ENCODE data around the gene NACAD. TPM values are rescaled to one million over a fixed set of nuclear protein-coding genes. Genes with fewer than 3 reads are reported as not detected.

Gene NACAD
- total and polyA plus RNA-seq, 2 of the 4 experiments (the other 2 are of a cell fraction) = 0.54 to 2.2 TPM

DNA sequence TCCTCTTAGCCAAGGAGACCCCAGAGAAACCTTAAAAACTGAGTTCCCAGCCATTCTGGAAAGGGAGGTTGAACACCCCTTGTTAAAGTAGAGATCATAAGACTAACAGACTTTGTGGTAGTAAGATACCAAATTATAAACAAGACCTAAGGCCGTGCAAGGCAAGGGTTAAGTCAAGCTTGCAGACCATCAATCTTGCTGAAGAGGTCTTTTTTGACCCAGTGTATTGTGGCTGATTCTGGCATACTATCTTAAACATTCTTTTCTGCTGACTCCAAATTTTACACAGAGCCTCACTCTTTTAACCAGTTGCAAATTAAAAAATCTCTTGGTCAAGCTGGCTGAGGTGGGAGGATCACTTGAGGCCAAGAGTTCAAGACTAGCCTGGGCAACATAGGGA, 23.9 kb upstream of the NACAD start:
- H2AK9ac ChIP-seq (replicated peaks; ENCODE audit: low read depth, low read length, poor library complexity) = no peak overlapping the region
- intact Hi-C loops (cut with micrococcal nuclease) = loop anchor here (5.0 kb wide), 1 partner anchor 230 kb away; no protein-coding TSS in a partner anchor
- H3K23ac ChIP-seq (ENCODE audit: low read depth, low read length) = no peak overlapping the region
- no peak for ATAC-seq (ENCODE audit: low read depth)
- no peak overlapping the region for H3K4me3 ChIP-seq (ENCODE audit: insufficient read depth, low read depth, low read length)
- no peak overlapping the region for H3K18ac ChIP-seq (ENCODE audit: low read depth, low read length)
- H3K9ac ChIP-seq (ENCODE audit: low read depth, low read length) = no peak overlapping the region
- peaks cover 15% of the 10 kb centered on the region for H3K27me3 ChIP-seq (ENCODE audit: control insufficient read depth, insufficient read depth, low read length)
- H2AFZ ChIP-seq (replicated peaks; ENCODE audit: low read length, poor library complexity) = no peak overlapping the region
- no peak overlapping the region for H3K4me2 ChIP-seq (ENCODE audit: low read depth, low read length)
- H3K27ac ChIP-seq (ENCODE audit: insufficient read depth, low read length) = no peak overlapping the region
- peak overlapping the region; percentile 87 to 100; a peak in 3 of 4 replicates for H4K8ac ChIP-seq (ENCODE audit: low read depth in 2 of 2, low read length in 2 of 2)
- peak; percentile 71 for TF ChIP-seq MAFK (IDR thresholded peaks at IDR 0.05; ENCODE audit: low read depth, low read length)
- TF ChIP-seq NFE2L2 (IDR thresholded peaks at IDR 0.05; ENCODE audit: low read depth, low read length) = no peak
- TF ChIP-seq BHLHE40 (IDR thresholded peaks at IDR 0.05; ENCODE audit: low read depth, low read length) = no peak
- TF ChIP-seq, protein P1, sequence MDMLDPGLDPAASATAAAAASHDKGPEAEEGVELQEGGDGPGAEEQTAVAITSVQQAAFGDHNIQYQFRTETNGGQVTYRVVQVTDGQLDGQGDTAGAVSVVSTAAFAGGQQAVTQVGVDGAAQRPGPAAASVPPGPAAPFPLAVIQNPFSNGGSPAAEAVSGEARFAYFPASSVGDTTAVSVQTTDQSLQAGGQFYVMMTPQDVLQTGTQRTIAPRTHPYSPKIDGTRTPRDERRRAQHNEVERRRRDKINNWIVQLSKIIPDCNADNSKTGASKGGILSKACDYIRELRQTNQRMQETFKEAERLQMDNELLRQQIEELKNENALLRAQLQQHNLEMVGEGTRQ (IDR thresholded peaks at IDR 0.05; ENCODE audit: low read depth, low read length) = no peak
- H2AK5ac ChIP-seq (ENCODE audit: low read depth, low read length) = 0 out of 2 replicates have a peak overlapping the region, but pooled peaks have one; percentile 48
- dilution Hi-C loops (cut with HindIII; ENCODE audit: low sequenced_read_pairs, unreplicated experiment) = no loop called here
- DNase-seq = peak; percentile 42
- in situ Hi-C loops (cut with MboI; ENCODE audit: low sequenced_read_pairs) = no loop called here
- WGBS, 2 experiments (ENCODE audit: extremely low coverage in 2 of 2, insufficient read length in 1 of 2) = no CpG with 5 or more reads among the region's 1 CpG
- CTCF ChIA-PET = interaction anchor here (1.3 kb wide), 1 partner anchor 139 kb away, joined by 5 read pairs; no protein-coding TSS in a partner anchor
- H3K4ac ChIP-seq (ENCODE audit: low read depth, low read length) = no peak overlapping the region
- no peak overlapping the region for H4K91ac ChIP-seq (ENCODE audit: insufficient read depth, low read depth, low read length)
- no peak overlapping the region for H2BK15ac ChIP-seq (ENCODE audit: low read depth, low read length)
- POLR2A ChIA-PET (ENCODE audit: unreplicated experiment) = no interaction called here
- no TSS peak for BruUV-seq (replicated peaks)
- H2BK5ac ChIP-seq (ENCODE audit: low read depth, low read length, poor library complexity, severe bottlenecking) = no peak overlapping the region
- H3K9me1 ChIP-seq (ENCODE audit: insufficient read depth, low read length) = no peaks in the 10 kb centered on the region
- H3K4me1 ChIP-seq (ENCODE audit: control insufficient read depth, insufficient read depth, low read length) = peaks cover 3% of the 10 kb centered on the region; the same call in 1 of the 2 replicates
- H4K20me1 ChIP-seq (ENCODE audit: insufficient read depth, low read length) = peaks cover 5% of the 10 kb centered on the region
- peaks cover 15 to 32% of the 10 kb centered on the region in 2 experiments; a peak in 3 of 4 replicates for H3K79me1 ChIP-seq (ENCODE audit: low read depth in 1 of 2, low read length in 2 of 2)
- peaks cover 12% of the 10 kb centered on the region for H3K36me3 ChIP-seq (ENCODE audit: control insufficient read depth, insufficient read depth, low read length)
- H2BK120ac ChIP-seq (ENCODE audit: low read depth, low read length) = no peak overlapping the region
- H3K56ac ChIP-seq (ENCODE audit: extremely low read depth, insufficient read depth, low read length) = no peak overlapping the region
- H3K14ac ChIP-seq (replicated peaks; ENCODE audit: low read depth, low read length) = no peak overlapping the region
- H4K5ac ChIP-seq (ENCODE audit: low read depth, low read length) = no peak overlapping the region; the same call in 1 of the 2 replicates
- H3K9me3 ChIP-seq (ENCODE audit: control insufficient read depth, insufficient read depth, low read length) = no peaks in the 10 kb centered on the region
- no peak overlapping the region for H2BK20ac ChIP-seq (ENCODE audit: low read depth, low read length)
